ENCODE data around the gene RBM47.

GRCh38 chr4:40427128-40427527 lies 202.5 kb downstream of the RBM47 start:
- TF ChIP-seq CTCF (IDR thresholded peaks at IDR 0.05) (no peak), POLR2AphosphoS5 (IDR thresholded peaks at IDR 0.05; ENCODE audit: insufficient read depth in 1 of 2, low read depth in 1 of 2) (no peak)

Data from vagina (tissue), 2 donors.